ENCODE data around the gene RBBP8.

The RBBP8 gene

GRCh38 chr18:22962004-22962403 lies 28.9 kb downstream of the RBBP8 start:
- Histone ChIP-seq H3K9me3 (ENCODE audit: insufficient read depth, low read length, severe bottlenecking) (no peaks in the 10 kb centered on the region), H3K4me1 (ENCODE audit: insufficient read depth, low read length) (no peaks in the 10 kb centered on the region), H3K27me3 (ENCODE audit: insufficient read depth, low read length, poor library complexity) (no peaks in the 10 kb centered on the region), H4K20me1 (ENCODE audit: insufficient read depth, low read length) (no peaks in the 10 kb centered on the region; the same call in 1 of the 2 replicates), H2AFZ (ENCODE audit: low read depth, low read length) (no peak overlapping the region), H3K9ac (ENCODE audit: low read depth, low read length) (no peak overlapping the region), H3K27ac (ENCODE audit: low read length) (no peak overlapping the region), H3K79me2 (ENCODE audit: insufficient read depth, low read length) (peaks cover 39% of the 10 kb centered on the region), H3K4me2 (ENCODE audit: insufficient read depth, low read length) (no peak overlapping the region), H3K36me3 (ENCODE audit: insufficient read depth, low read length) (peaks cover 75% of the 10 kb centered on the region), H3K4me3 (ENCODE audit: low read depth in 1 of 2, low read length in 2 of 2) (no peak overlapping the region)
- DNase-seq (no peak), ATAC-seq (ENCODE audit: insufficient read depth, low read depth) (no peak)
- no peak for TF ChIP-seq CTCF (IDR thresholded peaks at IDR 0.05; ENCODE audit: borderline replicate concordance, extremely low read depth, low read length, poor library complexity, severe bottlenecking)
- TF ChIP-seq EZH2 (IDR thresholded peaks at IDR 0.05; ENCODE audit: borderline replicate concordance, low read depth, low read length, severe bottlenecking): no peak

GRCh38 chr18:22964116-22964515 lies 31.0 kb downstream of the RBBP8 start:
- Histone ChIP-seq H3K27ac (ENCODE audit: low read length) (no peak overlapping the region), H3K4me3 (ENCODE audit: low read depth in 1 of 2, low read length in 2 of 2) (no peak overlapping the region), H3K9ac (ENCODE audit: low read depth, low read length) (no peak overlapping the region), H2AFZ (ENCODE audit: low read depth, low read length) (no peak overlapping the region), H3K79me2 (ENCODE audit: insufficient read depth, low read length) (peaks cover 26% of the 10 kb centered on the region), H3K36me3 (ENCODE audit: insufficient read depth, low read length) (peaks cover 70% of the 10 kb centered on the region), H3K4me1 (ENCODE audit: insufficient read depth, low read length) (no peaks in the 10 kb centered on the region), H3K4me2 (ENCODE audit: insufficient read depth, low read length) (no peak overlapping the region), H3K27me3 (ENCODE audit: insufficient read depth, low read length, poor library complexity) (no peaks in the 10 kb centered on the region), H4K20me1 (ENCODE audit: insufficient read depth, low read length) (no peaks in the 10 kb centered on the region; the same call in 1 of the 2 replicates), H3K9me3 (ENCODE audit: insufficient read depth, low read length, severe bottlenecking) (no peaks in the 10 kb centered on the region)
- DNase-seq (no peak), ATAC-seq (ENCODE audit: insufficient read depth, low read depth) (no peak)
- TF ChIP-seq CTCF (IDR thresholded peaks at IDR 0.05; ENCODE audit: borderline replicate concordance, extremely low read depth, low read length, poor library complexity, severe bottlenecking): no peak
- TF ChIP-seq EZH2 (IDR thresholded peaks at IDR 0.05; ENCODE audit: borderline replicate concordance, low read depth, low read length, severe bottlenecking): no peak

- Histone ChIP-seq H3K27me3 (ENCODE audit: insufficient read depth, low read length, poor library complexity) (no peaks in the 10 kb centered on the region), H3K4me3 (ENCODE audit: low read depth in 1 of 2, low read length in 2 of 2) (no peak overlapping the region), H3K9ac (ENCODE audit: low read depth, low read length) (no peak overlapping the region), H3K27ac (ENCODE audit: low read length) (no peak overlapping the region), H3K36me3 (ENCODE audit: insufficient read depth, low read length) (peaks cover 70% of the 10 kb centered on the region), H2AFZ (ENCODE audit: low read depth, low read length) (no peak overlapping the region), H3K9me3 (ENCODE audit: insufficient read depth, low read length, severe bottlenecking) (no peaks in the 10 kb centered on the region), H3K4me2 (ENCODE audit: insufficient read depth, low read length) (no peak overlapping the region), H3K4me1 (ENCODE audit: insufficient read depth, low read length) (no peaks in the 10 kb centered on the region), H4K20me1 (ENCODE audit: insufficient read depth, low read length) (no peaks in the 10 kb centered on the region; the same call in 1 of the 2 replicates), H3K79me2 (ENCODE audit: insufficient read depth, low read length) (peaks cover 27% of the 10 kb centered on the region)
- TF ChIP-seq CTCF (IDR thresholded peaks at IDR 0.05; ENCODE audit: borderline replicate concordance, extremely low read depth, low read length, poor library complexity, severe bottlenecking) (no peak), EZH2 (IDR thresholded peaks at IDR 0.05; ENCODE audit: borderline replicate concordance, low read depth, low read length, severe bottlenecking) (no peak)
- DNase-seq (no peak), ATAC-seq (ENCODE audit: insufficient read depth, low read depth) (no peak)
These were observed 31.6 kb downstream of the RBBP8 start for GRCh38 chr18:22964722-22965121.

- H3K9me3 ChIP-seq (ENCODE audit: insufficient read depth, low read length, severe bottlenecking): no peaks in the 10 kb centered on the region
- no peak overlapping the region for H3K27ac ChIP-seq (ENCODE audit: low read length)
- ATAC-seq (ENCODE audit: insufficient read depth, low read depth) (no peak), DNase-seq (no peak)
- no peaks in the 10 kb centered on the region; the same call in 1 of the 2 replicates for H4K20me1 ChIP-seq (ENCODE audit: insufficient read depth, low read length)
- no peaks in the 10 kb centered on the region for H3K27me3 ChIP-seq (ENCODE audit: insufficient read depth, low read length, poor library complexity)
- no peak for TF ChIP-seq EZH2 (IDR thresholded peaks at IDR 0.05; ENCODE audit: borderline replicate concordance, low read depth, low read length, severe bottlenecking)
- TF ChIP-seq CTCF (IDR thresholded peaks at IDR 0.05; ENCODE audit: borderline replicate concordance, extremely low read depth, low read length, poor library complexity, severe bottlenecking): no peak
- peaks cover 71% of the 10 kb centered on the region for H3K36me3 ChIP-seq (ENCODE audit: insufficient read depth, low read length)
- no peaks in the 10 kb centered on the region for H3K4me1 ChIP-seq (ENCODE audit: insufficient read depth, low read length)
- no peak overlapping the region for H2AFZ ChIP-seq (ENCODE audit: low read depth, low read length)
- H3K9ac ChIP-seq (ENCODE audit: low read depth, low read length): no peak overlapping the region
- H3K79me2 ChIP-seq (ENCODE audit: insufficient read depth, low read length): peaks cover 11% of the 10 kb centered on the region; the same call in 1 of the 2 replicates
- no peak overlapping the region for H3K4me3 ChIP-seq (ENCODE audit: low read depth in 1 of 2, low read length in 2 of 2)
- H3K4me2 ChIP-seq (ENCODE audit: insufficient read depth, low read length): no peak overlapping the region
These were observed 37.9 kb downstream of the RBBP8 start for GRCh38 chr18:22971038-22971437.

Measured in DND-41 (cell line).